ENCODE measurements around the gene LSR.

Gene LSR

DNA sequence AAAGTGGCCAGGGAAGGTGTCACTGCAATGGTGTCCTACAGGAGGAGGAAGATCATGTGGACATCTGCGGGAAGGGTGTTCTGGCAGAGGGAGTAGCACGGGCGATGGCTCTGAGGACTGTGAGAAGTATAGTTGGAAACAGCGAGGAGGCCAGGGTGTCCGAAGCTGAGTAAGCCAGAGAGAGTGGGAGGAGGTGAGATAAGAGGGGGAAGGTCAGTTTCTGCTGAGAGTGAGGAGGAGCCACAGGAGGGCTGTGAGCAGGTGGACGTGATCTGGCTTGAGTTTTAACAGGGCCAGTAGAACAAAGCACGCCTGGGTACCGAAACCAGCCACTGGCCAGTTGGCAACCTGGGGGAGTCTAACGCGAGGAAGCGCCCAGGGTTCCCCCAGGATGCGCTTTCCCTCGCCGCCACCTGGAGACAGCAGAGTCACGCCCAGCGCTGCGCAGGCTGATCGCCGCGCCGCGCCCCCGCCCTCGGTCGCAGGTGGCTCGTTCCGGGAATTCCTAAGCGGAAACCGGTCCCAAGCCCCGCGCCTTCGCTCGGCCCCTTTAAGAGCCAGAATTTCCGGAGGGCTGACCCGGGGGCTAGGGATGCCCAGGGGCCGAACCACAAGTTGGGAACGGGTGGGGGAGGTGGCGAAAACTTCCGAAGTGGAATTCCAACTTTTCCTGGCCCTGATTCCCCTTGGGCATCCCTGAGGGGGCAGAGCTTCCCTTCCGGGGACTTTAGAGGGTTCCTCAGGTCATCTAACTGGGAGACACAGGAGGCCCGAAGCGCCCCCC is 1.1 kb upstream of the LSR start:
- peak; percentile 93 for DNase-seq (ENCODE audit: low spot score)

DNA sequence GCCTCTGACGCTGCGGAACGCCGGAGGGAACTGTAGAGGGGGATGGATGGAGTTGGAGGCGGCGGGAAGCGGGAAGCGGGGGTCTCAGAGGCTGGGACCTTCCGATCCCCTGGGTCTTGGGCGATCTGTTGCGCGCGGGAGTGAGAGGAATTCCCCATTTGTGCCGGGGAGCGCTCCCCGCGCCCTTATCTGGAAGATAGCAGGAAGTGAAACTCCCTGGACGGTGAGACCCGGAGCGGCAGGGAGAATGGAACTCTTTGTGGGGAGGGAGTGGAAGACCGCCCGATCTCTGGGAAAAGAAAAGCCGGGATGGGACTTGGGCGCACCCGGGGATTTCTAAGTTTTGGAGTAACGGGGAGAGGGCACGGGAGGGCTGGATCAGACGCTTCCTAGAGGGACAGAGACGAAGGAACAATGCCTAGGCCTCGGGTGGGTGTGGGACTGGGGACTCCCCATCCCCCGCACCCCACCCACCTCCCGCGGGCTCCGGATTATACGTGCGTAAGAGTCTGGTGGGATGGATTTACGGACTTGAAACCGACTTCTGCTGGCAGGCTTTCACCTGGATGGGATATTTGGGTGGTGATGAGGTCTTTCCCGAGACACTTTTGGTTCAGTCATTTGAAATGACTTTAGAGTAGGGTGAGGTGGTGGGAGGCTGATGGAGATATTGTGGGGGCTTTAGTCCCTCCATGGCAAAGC is 495 bp downstream of the LSR start:
- DNase-seq (ENCODE audit: low spot score) = no peak

DNA sequence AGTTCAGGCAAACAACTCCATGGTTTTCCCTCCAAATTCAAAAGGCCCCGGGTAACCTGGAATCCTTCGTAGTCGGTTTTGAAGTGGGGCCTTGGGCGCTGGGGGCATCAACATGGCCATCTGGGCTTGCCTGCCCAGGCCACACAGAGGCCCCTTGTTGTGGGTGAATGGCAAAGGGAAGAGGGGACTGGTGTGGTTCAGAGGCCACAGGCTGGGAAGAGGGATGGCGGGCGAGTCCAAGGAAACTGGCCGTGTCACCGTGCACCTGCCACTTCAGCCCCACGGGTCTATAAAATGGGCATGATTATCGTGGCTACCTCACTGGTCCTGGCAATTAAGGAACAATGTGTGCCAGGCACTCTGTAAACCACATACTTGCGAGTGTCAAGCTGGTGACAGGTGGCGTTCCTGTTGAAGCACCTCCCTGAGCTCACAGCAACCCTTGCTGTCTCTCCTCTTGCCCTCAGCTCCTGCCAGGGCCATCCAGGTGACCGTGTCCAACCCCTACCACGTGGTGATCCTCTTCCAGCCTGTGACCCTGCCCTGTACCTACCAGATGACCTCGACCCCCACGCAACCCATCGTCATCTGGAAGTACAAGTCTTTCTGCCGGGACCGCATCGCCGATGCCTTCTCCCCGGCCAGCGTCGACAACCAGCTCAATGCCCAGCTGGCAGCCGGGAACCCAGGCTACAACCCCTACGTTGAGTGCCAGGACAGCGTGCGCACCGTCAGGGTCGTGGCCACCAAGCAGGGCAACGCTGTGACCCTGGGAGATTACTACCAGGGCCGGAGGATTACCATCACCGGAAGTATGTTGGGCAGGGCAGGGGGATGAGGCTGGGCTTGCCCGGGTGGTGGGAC is 1.3 kb downstream of the LSR start:
- no peak for DNase-seq (ENCODE audit: low spot score)

GRCh38 chr19:35251456-35251855 is 2.7 kb downstream of the LSR start:
- DNase-seq (ENCODE audit: low spot score) = no peak

- no peak for DNase-seq (ENCODE audit: low spot score)
Measured at GRCh38 chr19:35253316-35254286, 4.8 kb downstream of the LSR start.

DNA sequence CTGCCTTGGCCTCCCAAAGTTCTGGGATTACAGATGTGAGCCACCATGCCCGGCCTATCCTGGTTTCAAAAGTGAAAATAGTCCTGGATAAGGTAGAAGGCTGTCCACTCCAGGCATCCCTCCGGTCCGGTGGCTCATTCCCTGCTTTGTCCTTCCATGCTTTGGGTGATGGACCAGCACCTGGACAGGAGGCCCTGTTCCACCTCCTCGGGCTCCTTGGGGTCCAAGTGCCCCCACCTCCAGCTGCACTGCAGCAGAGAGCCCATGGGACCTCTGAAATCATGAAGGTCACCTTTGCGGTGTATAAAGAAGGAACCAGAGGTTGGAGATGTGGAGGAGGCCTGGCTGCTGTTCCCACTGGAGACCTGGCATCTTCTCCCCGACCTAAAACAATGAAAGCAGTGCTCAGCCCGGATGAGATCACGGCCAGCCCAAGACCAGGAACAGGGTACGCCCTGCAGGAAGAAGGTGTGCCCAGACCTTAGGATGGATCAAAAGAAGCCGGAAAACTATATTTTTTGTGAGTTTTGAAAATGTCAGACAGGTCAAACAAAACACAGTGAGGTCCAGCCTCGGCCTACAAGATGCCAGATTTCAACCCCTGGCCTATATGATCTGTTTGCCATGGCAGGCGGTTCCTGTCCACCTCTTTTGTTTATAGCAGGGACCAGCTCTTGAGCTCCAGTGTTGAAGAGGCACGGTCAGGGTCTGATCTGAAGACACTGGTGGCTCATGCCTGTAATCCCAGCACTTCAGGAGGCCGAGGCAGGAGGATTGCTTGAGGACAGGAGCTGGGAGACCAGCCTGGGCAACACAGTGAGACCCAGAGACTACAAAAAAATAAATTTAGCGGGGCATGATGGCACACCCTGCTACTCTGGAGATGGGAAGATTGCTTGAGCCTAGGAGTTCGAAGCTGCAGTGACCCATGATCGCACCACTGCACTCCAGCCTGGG is 5.8 kb downstream of the LSR start:
- no peak for DNase-seq (ENCODE audit: low spot score)

- DNase-seq (ENCODE audit: low spot score) = no peak
Measured at GRCh38 chr19:35256566-35256965, 7.8 kb downstream of the LSR start.

DNA sequence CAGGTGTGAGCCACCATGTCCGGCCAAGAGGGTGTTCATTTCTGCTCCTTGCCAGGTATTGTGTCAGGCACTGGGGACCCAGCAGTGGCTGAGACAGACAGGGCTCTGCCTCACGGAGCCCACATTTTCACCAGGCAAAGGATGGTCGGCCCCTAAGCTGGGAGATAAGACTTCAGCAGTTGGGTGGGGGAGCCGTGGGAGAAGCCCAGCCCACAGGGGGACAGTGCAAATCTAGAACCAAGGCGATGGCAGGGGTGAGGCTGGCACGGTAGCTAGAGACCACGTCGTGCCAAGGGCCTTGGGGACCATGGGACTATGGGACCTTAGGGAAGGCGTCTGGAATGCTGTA is 8.3 kb downstream of the LSR start:
- DNase-seq (ENCODE audit: low spot score) = no peak

GRCh38 chr19:35260694-35261304 is 12.0 kb downstream of the LSR start:
- DNase-seq (ENCODE audit: low spot score) = no peak

DNA sequence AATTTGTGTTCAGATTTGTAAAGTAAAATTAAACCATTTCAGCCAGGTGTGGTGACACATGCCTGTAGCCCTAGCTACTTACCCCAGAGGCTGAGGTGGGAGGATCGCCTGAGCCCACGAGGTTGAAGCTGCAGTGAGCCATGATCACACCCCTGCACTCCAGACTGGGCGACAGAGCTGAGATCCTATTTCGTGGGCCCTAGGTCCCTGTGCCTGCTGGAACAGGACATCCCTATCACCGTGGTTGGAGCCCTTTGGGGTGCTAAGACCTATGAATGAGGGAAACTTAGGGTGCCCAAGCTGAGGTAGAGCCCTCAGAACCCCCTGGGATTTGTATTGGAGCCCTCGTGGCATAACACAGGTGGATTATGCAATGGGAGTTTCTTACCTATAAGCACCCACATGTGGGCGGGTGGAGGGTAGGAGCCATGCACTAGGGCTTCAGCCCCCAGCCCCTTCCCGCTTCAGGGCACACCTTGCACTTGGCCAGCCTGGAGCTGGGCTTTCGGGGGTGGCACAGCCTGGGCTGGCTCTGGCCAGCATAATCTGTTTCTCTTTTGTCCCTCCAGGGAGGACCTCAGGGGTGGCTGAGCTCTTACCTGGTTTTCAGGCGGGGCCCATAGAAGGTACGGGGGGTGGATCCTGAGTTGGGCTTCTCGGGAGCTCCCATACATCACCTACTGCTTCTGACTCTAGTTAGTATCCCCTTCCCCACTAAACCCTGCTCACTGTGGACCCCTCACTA is 12.7 kb downstream of the LSR start:
- no peak for DNase-seq (ENCODE audit: low spot score)

DNA sequence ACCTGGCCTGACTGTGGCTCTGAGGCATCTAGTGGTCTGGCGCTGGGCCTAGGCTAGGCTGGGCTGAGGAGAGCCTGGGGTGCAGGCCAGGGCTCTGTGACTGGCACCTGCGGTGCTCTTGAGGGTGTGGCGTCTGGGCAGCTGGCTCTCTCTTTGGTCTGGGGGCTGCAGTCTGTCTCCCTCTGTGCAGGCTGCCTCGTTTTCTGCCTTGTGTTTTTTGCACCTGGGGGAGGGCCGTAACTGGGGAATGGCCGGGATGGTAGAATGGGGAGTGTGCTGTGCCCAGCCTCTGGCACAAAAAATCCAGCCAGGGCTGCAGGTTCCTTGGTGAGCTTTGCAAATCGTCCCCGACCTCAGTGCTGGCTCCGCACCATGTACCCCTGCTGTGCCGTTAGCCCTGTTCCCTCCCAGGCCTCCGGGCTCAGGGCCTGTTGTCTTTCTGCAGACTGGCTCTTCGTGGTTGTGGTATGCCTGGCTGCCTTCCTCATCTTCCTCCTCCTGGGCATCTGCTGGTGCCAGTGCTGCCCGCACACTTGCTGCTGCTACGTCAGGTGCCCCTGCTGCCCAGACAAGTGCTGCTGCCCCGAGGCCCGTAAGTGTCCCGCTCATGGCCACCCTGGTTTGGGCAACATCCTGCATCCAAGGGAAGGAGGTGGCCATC is 13.4 kb downstream of the LSR start:
- peak; percentile 11 for DNase-seq (ENCODE audit: low spot score)

- DNase-seq (ENCODE audit: low spot score) = no peak
Measured at GRCh38 chr19:35264268-35265125, 15.7 kb downstream of the LSR start.

DNA sequence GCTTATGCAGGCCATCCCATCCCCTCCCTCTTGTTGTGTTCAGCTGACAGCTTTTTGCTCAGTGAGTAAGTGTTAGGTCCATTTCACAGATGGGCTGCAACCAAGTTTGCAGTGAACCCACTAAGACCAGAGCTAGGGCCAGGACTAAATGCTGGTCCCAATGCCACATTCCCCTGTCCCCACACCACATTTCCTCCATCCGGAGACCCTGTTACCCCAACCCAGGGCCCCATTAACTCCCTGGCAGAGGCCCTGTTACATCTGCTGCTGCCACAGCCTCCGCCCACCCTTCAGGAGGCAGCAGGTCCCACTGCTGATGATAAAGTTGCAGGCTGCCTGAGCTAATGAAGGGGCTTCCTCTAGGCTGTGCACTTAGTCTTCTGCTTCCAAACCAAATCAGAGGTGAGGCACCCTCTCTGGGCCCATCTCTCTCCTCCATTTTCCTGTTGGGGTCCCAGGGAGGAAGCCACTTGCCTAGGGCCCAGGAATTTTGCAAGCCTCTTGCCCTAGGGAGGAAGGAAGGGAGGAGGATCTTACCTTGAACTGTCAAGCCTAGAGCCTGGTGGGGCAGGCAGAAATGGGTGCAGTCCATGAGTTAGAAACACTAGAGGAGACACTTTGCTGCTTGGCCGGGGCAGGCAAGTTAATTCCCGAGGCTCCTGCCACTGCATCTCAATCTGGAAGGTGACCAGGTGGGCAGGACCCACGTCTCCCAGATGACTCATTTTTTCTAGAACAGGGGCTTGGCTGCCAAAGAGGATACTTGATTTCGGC is 16.5 kb downstream of the LSR start:
- DNase-seq (ENCODE audit: low spot score) = no peak

DNA sequence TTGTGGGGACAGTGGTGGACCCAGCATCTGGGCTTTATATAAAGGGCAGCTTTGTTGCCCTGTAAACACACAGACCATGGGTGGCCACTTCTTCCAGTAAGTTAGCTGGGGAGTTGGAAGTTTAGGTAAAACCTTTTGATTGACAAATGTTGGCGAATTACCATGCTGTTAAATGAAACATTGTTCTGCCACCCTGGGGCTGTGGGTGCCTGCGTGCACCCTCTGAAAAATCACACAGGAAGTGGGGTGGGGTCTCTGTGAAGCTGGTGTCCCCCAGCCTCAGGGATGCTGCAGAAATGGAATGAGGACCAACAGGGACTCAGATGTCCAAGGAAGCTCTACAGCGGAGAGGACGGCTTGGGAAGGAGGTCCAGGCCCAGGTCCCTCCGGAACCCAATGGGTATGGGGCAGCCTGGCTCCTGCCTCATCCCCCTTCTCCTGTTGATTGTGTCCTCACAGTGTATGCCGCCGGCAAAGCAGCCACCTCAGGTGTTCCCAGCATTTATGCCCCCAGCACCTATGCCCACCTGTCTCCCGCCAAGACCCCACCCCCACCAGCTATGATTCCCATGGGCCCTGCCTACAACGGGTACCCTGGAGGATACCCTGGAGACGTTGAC is 17.2 kb downstream of the LSR start:
- DNase-seq (ENCODE audit: low spot score) = no peak

- no peak for DNase-seq (ENCODE audit: low spot score)
Measured at GRCh38 chr19:35266520-35267352, 17.9 kb downstream of the LSR start.
